ENCODE measurements around the gene NFKB2. TPM values are rescaled to one million over a fixed set of nuclear protein-coding genes. Genes with fewer than 3 reads are reported as not detected.

Gene NFKB2
- total RNA-seq, 2 donors from 2014 or later = 22.5 to 40.4 TPM

DNA sequence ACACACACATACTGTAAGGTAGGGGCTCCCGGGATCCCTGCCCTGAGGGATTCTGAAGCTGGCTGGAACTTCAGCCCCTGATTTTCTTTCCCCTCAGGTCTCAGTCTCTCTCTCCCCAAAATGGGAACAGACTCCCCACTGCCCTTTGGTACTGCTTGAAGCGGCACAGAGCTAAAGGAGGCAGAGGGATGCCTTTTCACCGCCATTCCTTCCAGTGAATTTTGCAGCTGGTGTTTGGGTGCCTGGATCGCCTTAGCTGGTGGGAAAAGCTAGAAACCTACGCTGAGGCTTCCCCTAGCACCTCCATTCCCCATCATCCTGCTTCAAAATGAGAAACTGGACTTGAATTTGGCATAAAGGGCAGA, 39.6 kb downstream of the NFKB2 start:
- no peak overlapping the region for H3K4me3 ChIP-seq
- DNase-seq (ENCODE audit: low spot score) = no peak
- TF ChIP-seq POLR2A (IDR thresholded peaks at IDR 0.05) (no peak), POLR2AphosphoS5 (IDR thresholded peaks at IDR 0.05) (no peak), CTCF (IDR thresholded peaks at IDR 0.05) (no peak)
- intact Hi-C loops (cut with DNase I) = no loop called here
- no peaks in the 10 kb centered on the region for H3K9me3 ChIP-seq
- H3K4me1 ChIP-seq (replicated peaks) = peaks cover 4% of the 10 kb centered on the region
- no peak overlapping the region for H3K27ac ChIP-seq
- 49% methylated on average over 5 of the region's 5 CpGs for WGBS
- no peaks in the 10 kb centered on the region for H3K27me3 ChIP-seq (replicated peaks; ENCODE audit: insufficient read depth)
- no peaks in the 10 kb centered on the region for H3K36me3 ChIP-seq

DNA sequence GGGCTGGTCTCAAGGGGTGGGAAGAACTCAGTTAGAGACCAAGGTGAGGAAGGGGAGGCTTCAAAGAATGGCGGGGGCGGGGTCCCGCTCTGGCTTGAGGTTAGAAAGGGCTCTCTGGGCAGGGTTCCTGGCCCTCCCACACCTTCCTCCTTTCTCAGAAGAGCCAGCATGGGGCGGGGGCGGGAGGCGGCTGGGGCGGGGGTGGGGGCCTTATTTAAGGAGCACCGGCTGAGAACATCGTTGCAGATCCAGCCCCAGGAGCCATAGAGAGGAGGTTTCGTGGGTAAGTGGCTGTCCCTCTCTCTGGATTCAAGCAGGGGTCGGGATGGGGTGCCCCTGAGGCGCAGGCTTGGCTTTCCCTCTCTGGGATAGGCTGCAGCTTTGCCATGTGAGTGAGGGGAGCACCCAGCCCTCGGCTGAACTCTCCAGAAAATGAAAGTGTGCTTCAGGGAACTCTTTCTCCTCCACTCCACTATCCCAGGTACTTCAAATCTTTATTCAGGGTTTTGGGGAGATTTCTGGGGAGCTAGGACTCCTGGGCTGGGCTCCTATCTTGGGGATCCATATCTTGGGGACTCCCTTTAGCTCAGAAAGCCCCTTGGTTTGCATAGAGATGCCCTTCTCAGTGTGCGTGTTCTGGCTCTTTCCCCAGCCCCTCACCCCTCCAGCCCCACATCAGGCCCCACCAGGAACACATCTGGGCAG, 40.2 kb downstream of the NFKB2 start:
- DNase-seq (ENCODE audit: low spot score) = no peak
- peaks cover 4% of the 10 kb centered on the region for H3K4me1 ChIP-seq (replicated peaks)
- intact Hi-C loops (cut with DNase I) = no loop called here
- H3K4me3 ChIP-seq = no peak overlapping the region
- no peaks in the 10 kb centered on the region for H3K27me3 ChIP-seq (replicated peaks; ENCODE audit: insufficient read depth)
- no peaks in the 10 kb centered on the region for H3K36me3 ChIP-seq
- TF ChIP-seq CTCF (IDR thresholded peaks at IDR 0.05) (no peak), POLR2A (IDR thresholded peaks at IDR 0.05) (no peak), POLR2AphosphoS5 (IDR thresholded peaks at IDR 0.05) (no peak)
- no peak overlapping the region for H3K27ac ChIP-seq
- 13% methylated on average over 8 of the region's 14 CpGs for WGBS
- H3K9me3 ChIP-seq = no peaks in the 10 kb centered on the region

GRCh38 chr10:102436312-102436711, 40.8 kb downstream of the NFKB2 start:
- intact Hi-C loops (cut with DNase I) = no loop called here
- no peak overlapping the region for H3K27ac ChIP-seq
- no peak for TF ChIP-seq POLR2A (IDR thresholded peaks at IDR 0.05)
- TF ChIP-seq CTCF (IDR thresholded peaks at IDR 0.05) = no peak
- TF ChIP-seq POLR2AphosphoS5 (IDR thresholded peaks at IDR 0.05) = no peak
- no peak overlapping the region for H3K4me3 ChIP-seq
- H3K9me3 ChIP-seq = no peaks in the 10 kb centered on the region
- peaks cover 4% of the 10 kb centered on the region for H3K4me1 ChIP-seq (replicated peaks)
- WGBS = 83% methylated on average over 6 of the region's 6 CpGs
- H3K27me3 ChIP-seq (replicated peaks; ENCODE audit: insufficient read depth) = no peaks in the 10 kb centered on the region
- DNase-seq (ENCODE audit: low spot score) = no peak
- no peaks in the 10 kb centered on the region for H3K36me3 ChIP-seq

DNA sequence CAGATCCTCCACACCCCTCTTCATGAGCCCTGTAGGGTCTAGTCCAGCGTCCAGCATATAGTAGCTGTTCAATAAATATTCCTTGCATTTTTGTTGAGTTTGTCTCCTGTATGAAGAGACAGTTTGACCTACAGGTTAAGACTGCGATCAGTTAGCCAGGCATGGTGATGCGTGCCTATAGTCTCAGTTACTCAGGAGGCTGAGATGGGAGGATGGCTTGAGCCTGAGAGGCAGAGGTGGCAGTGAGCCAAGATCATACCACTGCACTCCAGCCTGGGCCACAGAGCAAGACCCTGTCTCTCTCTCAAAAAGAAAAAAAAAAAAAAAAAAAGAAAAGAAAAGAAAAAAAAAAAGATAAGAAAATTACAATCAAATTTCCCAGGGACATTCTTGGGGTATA, 42.0 kb downstream of the NFKB2 start:
- no peak overlapping the region for H3K27ac ChIP-seq
- H3K27me3 ChIP-seq (replicated peaks; ENCODE audit: insufficient read depth) = no peaks in the 10 kb centered on the region
- intact Hi-C loops (cut with DNase I) = no loop called here
- WGBS = 92% methylated on average over 3 of the region's 3 CpGs
- no peak for TF ChIP-seq POLR2AphosphoS5 (IDR thresholded peaks at IDR 0.05)
- no peak for TF ChIP-seq POLR2A (IDR thresholded peaks at IDR 0.05)
- H3K4me1 ChIP-seq (replicated peaks) = no peaks in the 10 kb centered on the region
- H3K9me3 ChIP-seq = no peaks in the 10 kb centered on the region
- DNase-seq (ENCODE audit: low spot score) = no peak
- H3K36me3 ChIP-seq = no peaks in the 10 kb centered on the region
- no peak overlapping the region for H3K4me3 ChIP-seq

DNA sequence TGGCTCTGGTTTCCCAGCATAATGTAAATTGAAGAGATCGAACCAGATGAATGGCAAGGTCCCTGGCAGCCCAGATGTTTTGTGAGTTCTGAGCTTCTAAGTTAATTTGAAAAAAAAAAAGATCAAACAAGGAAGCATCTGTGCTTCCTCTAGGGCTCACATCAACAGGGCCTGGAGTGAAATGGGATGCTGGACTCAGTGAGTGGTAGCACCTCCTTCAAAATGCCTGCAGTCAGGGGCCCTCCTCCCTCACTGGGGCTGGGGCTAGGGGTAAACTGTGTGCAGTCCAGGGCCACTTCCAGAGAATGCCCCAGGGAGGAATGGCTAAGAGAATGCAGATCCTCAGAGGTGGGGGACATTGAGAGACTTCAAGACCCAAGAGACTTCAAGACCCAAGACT, 42.9 kb downstream of the NFKB2 start:
- Histone ChIP-seq H3K4me1 (replicated peaks) (no peaks in the 10 kb centered on the region), H3K4me3 (no peak overlapping the region), H3K9me3 (no peaks in the 10 kb centered on the region), H3K27me3 (replicated peaks; ENCODE audit: insufficient read depth) (no peaks in the 10 kb centered on the region), H3K36me3 (no peaks in the 10 kb centered on the region), H3K27ac (no peak overlapping the region)
- WGBS = 88% methylated on average over 1 of the region's 1 CpG
- no peak for DNase-seq (ENCODE audit: low spot score)
- TF ChIP-seq CTCF (IDR thresholded peaks at IDR 0.05) = no peak
- no peak for TF ChIP-seq POLR2AphosphoS5 (IDR thresholded peaks at IDR 0.05)
- TF ChIP-seq POLR2A (IDR thresholded peaks at IDR 0.05) = no peak
- intact Hi-C loops (cut with DNase I) = no loop called here
